ENCODE measurements around the gene STX12. TPM values are rescaled to one million over a fixed set of nuclear protein-coding genes. Genes with fewer than 3 reads are reported as not detected.
A peak's percentile ranks its signal among the peaks of the same experiment; 100 is the strongest.
"Not testable (repeated sequence)": the region's sequence is repeated elsewhere in the genome, so short reads cannot be mapped to it uniquely, and the experiment has no call there.

The STX12 gene
- total and polyA plus RNA-seq, 8 donors = 49.5 to 79.3 (median 55.9) TPM

DNA sequence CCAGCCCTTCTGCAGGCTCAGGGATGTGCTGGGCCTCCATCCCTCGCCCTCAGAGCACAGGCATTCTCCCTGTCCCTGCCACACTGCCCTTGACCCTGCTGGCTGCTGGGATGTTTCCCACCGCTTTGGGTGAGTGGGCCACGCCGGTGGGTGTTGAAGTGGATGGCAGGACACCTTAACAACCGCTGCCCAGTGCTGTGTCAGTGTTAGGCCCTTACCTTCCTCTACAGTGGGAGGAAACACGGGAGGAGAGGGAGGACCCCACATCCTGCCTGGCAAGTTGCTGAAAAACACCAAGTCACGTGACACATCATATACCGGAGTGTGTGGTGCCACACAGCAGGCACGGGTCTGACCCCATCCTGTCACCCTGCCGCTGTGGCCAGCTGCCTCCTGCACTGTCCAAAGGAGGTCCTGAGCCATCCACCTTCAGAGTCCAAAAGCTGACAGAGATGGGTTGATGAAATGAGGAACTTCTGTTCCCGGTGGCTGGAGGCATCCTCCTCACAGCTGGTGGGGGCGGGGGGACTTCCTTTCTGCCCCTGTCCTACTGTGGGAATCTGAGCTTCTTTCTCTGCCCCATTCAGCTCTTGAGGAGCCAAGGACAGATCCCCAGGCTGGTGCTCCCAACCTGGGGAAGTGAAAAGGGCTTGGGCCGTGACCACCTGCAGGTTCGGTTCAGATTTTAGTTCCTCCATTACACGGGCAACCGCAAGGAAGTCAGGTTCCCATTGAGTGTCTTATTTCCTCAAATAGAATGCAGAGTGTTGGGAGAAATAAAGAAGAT lies 96.1 kb downstream of the STX12 start:
- ATAC-seq (no peak), DNase-seq (peak in 1 of 4 donors; percentile 78)
- H3K27me3 ChIP-seq = no peaks in the 10 kb centered on the region
- no peaks in the 10 kb centered on the region for H3K36me3 ChIP-seq
- H3K9me3 ChIP-seq = no peaks in the 10 kb centered on the region
- TF ChIP-seq, protein P1, sequence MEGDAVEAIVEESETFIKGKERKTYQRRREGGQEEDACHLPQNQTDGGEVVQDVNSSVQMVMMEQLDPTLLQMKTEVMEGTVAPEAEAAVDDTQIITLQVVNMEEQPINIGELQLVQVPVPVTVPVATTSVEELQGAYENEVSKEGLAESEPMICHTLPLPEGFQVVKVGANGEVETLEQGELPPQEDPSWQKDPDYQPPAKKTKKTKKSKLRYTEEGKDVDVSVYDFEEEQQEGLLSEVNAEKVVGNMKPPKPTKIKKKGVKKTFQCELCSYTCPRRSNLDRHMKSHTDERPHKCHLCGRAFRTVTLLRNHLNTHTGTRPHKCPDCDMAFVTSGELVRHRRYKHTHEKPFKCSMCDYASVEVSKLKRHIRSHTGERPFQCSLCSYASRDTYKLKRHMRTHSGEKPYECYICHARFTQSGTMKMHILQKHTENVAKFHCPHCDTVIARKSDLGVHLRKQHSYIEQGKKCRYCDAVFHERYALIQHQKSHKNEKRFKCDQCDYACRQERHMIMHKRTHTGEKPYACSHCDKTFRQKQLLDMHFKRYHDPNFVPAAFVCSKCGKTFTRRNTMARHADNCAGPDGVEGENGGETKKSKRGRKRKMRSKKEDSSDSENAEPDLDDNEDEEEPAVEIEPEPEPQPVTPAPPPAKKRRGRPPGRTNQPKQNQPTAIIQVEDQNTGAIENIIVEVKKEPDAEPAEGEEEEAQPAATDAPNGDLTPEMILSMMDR (IDR thresholded peaks at IDR 0.05) = no peak
- peak overlapping the region in 1 of 2 donors; percentile 90 for H3K27ac ChIP-seq
- H3K4me3 ChIP-seq = no peak overlapping the region
- H3K4me1 ChIP-seq = peaks cover 0 to 49% of the 10 kb centered on the region in 2 donors
- intact Hi-C loops (cut with DNase I) = no loop called here

DNA sequence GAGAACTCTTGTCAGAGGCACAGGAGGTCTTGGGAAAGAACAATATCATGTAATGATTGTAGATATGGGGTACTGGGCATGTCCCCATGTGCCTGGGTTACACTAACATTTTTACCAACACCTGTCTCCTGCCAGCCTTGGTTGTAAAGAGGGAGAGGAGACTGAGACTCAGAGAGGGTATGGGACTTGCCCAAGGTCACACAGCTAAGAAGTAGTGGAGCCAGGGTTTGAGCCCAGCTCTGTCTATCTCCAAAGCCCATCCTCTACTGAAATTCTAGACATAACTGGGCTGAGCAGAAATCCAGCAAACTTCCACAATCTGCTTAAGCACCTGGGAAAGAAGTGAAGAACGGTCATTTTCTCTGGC lies 96.7 kb downstream of the STX12 start:
- H3K36me3 ChIP-seq = no peaks in the 10 kb centered on the region
- no peaks in the 10 kb centered on the region for H3K9me3 ChIP-seq
- H3K4me3 ChIP-seq = no peak overlapping the region
- no peaks in the 10 kb centered on the region for H3K27me3 ChIP-seq
- ATAC-seq (no peak), DNase-seq (no peak)
- H3K27ac ChIP-seq = peak overlapping the region in 1 of 2 donors; percentile 90
- intact Hi-C loops (cut with DNase I) = no loop called here
- H3K4me1 ChIP-seq = peaks cover 0 to 43% of the 10 kb centered on the region in 2 donors
- TF ChIP-seq, protein P1 (IDR thresholded peaks at IDR 0.05) = no peak

DNA sequence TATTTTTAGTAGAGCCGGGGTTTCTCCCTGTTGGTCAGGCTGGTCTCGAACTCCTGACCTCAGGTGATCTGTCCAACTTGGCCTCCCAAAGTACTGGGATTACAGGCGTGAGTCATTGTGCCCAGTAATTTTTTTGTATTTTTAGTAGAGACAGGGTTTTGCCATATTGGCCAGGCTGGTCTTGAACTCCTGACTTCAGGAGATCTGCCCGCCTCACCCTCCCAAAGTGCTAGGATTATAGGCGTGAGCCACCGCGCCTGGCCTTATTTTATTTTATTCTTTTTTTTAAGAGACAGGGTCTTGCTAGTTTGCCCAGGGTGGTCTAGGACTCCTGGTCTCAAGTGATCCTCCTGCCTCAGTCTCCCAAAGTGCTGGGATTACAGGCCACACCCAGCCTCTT lies 98.1 kb downstream of the STX12 start:
- ATAC-seq; H3K9me3 ChIP-seq; intact Hi-C loops (cut with DNase I); DNase-seq; H3K27me3 ChIP-seq; H3K27ac ChIP-seq; H3K4me3 ChIP-seq; H3K36me3 ChIP-seq: not testable (repeated sequence)
- peaks cover 0 to 49% of the 10 kb centered on the region in 2 donors for H3K4me1 ChIP-seq

DNA sequence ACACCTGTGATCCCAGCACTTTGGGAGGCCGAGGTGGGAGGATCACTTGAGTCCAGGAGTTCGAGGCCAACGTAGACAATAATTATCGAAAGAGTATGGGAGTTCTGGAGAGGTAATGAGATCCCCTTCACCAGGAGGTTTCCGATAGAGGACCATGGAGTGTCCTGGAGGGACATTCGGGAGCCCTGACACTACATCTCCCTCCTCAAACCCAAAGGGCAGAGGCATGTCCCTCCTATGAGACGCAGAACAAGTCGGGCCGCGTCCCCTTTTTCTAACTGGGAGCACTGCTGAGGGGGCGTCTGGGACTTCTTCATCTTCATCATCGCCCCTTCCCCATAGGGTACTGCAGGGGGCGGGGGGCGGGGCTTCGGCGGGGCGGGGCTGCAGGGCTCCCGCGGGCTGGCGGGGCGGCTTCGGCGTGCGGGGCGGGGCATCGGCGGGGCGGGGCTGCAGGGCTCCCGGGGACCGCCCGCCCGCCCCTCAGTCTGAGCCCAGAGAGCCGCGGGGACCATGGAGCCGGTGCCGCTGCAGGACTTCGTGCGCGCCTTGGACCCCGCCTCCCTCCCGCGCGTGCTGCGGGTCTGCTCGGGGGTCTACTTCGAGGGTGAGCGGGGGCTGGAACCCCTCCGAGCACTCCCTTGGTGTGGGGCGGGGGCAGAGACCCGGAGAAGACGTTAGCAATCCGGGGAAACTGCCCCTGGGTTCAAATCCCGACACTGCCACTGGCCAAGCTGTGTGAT lies 99.2 kb downstream of the STX12 start, which contains the start of gene THEMIS2:
Gene THEMIS2, plus strand, starts transcription at position 486 of the 743 bp plus-strand sequence. Its CDS starts 28 bp downstream, at position 514.
- Histone ChIP-seq H3K9me3 (no peaks in the 10 kb centered on the region), H3K36me3 (peaks cover 0 to 13% of the 10 kb centered on the region in 2 donors), H3K4me1 (peaks cover 0 to 61% of the 10 kb centered on the region in 2 donors), H3K27ac (peak within 1 kb of the TSS; percentile 81 to 92), H3K27me3 (no peaks in the 10 kb centered on the region), H3K4me3 (peak within 1 kb of the TSS; percentile 49 to 63)
- ATAC-seq = peak; percentile 83
- intact Hi-C loops (cut with DNase I) = no loop called here
- TF ChIP-seq, protein P1 (IDR thresholded peaks at IDR 0.05) = no peak
- peak in 3 of 4 donors; percentile 48 to 96 (median 79) for DNase-seq

DNA sequence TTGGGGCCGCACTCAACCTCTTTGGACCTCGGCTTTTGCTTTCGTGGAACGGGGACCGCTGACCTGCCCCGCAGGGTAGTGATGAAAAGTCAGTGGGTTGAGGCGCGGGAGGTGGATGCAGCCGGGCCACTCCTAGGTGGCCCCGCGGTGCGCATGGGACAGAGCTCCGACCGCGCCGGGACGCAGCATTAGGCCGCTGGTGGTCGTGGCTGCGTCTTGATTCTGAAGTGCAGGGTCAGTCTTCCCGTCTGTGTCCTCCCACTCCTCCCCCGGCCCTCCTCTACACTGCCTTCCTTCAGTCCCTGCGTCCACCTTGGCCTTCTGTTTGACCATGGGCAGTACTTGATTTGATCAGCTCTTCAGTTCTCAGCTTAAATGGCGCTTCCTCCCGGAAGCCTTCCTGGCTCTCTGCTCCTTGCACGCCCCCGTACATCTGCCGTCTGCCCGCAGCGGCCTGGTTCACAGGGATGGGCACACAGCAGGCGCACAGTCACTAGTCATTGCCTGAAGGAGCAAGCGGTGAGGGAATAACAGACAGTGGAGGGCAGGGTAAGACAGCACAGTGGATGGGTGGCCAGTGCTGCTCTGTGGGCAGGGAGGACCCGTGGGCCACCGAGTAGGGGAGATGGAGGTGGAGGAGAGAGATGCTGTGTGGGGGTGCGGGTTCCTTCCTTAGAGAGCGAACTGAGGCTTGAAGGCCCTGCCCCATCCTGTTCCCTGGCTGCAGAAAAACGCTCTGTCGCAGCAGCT lies 100.0 kb downstream of the STX12 start:
- Histone ChIP-seq H3K4me3 (peak overlapping the region; percentile 49 to 63), H3K4me1 (peaks cover 0 to 65% of the 10 kb centered on the region in 2 donors), H3K36me3 (peaks cover 0 to 20% of the 10 kb centered on the region in 2 donors), H3K9me3 (no peaks in the 10 kb centered on the region), H3K27ac (peak overlapping the region; percentile 81 to 92), H3K27me3 (no peaks in the 10 kb centered on the region)
- DNase-seq (peak in 1 of 4 donors; percentile 80), ATAC-seq (peak; percentile 30)
- TF ChIP-seq, protein P1 (IDR thresholded peaks at IDR 0.05) = no peak
- intact Hi-C loops (cut with DNase I) = no loop called here

All from left lung (tissue), 10 donors.